LoVo (cell line): Measurements from ENCODE around the gene TRIM13.

Experiments used
- DNase-seq: peaks from one replicate; pipeline ENCODE4 v3.0.0-alpha.2; 2016; ENCODE audit warnings: low spot score

Gene TRIM13

GRCh38 chr13:50065712-50066111 is 68.9 kb downstream of the TRIM13 start:
- DNase-seq, result no peak
